ENCODE results near the gene B2M.
A peak's percentile ranks its signal among the peaks of the same experiment; 100 is the strongest.
"Not testable (repeated sequence)": the region's sequence is repeated elsewhere in the genome, so short reads cannot be mapped to it uniquely, and the experiment has no call there.

The B2M gene

GRCh38 chr15:44738340-44738984 is 27.1 kb downstream of the B2M start:
- Mint-ChIP-seq H3K36me3 (ENCODE audit: insufficient read depth) (peaks cover 3% of the 10 kb centered on the region), H3K4me1 (ENCODE audit: low read depth in 2 of 2) (peaks cover 33 to 36% of the 10 kb centered on the region in 2 donors), H3K27ac (peak overlapping the region; percentile 10 to 88), H3K4me3 (peak overlapping the region; percentile 40 to 62), H3K27me3 (no peaks in the 10 kb centered on the region), H3K9me3 (no peaks in the 10 kb centered on the region)
- no peak for ATAC-seq (replicated peaks)
- peak in 1 of 3 experiments; percentile 27 for DNase-seq

- Mint-ChIP-seq H3K4me3 (peak overlapping the region; percentile 62 to 68), H3K27ac (peak overlapping the region; percentile 46 to 88), H3K4me1 (ENCODE audit: low read depth in 2 of 2) (peaks cover 30 to 33% of the 10 kb centered on the region in 2 donors)
- not testable (repeated sequence) for ATAC-seq (replicated peaks); H3K36me3 Mint-ChIP-seq (ENCODE audit: insufficient read depth); DNase-seq; H3K9me3 Mint-ChIP-seq; H3K27me3 Mint-ChIP-seq
Measured at GRCh38 chr15:44739222-44739847, 28.0 kb downstream of the B2M start.

GRCh38 chr15:44743454-44743853 is 32.1 kb downstream of the B2M start:
- H3K27ac Mint-ChIP-seq; H3K36me3 Mint-ChIP-seq (ENCODE audit: insufficient read depth); H3K9me3 Mint-ChIP-seq; ATAC-seq (replicated peaks); H3K4me3 Mint-ChIP-seq; DNase-seq; H3K4me1 Mint-ChIP-seq (ENCODE audit: low read depth in 2 of 2); H3K27me3 Mint-ChIP-seq: not testable (repeated sequence)

- no peaks in the 10 kb centered on the region for H3K9me3 Mint-ChIP-seq
- DNase-seq: no peak
- no peak for ATAC-seq (replicated peaks)
- H3K36me3 Mint-ChIP-seq (ENCODE audit: insufficient read depth): peaks cover 2% of the 10 kb centered on the region
- peaks cover 3 to 11% of the 10 kb centered on the region in 2 donors for H3K4me1 Mint-ChIP-seq (ENCODE audit: low read depth in 2 of 2)
- H3K4me3 Mint-ChIP-seq: no peak overlapping the region
- H3K27me3 Mint-ChIP-seq: no peaks in the 10 kb centered on the region
- no peak overlapping the region for H3K27ac Mint-ChIP-seq
Measured at GRCh38 chr15:44753345-44753744, 42.0 kb downstream of the B2M start.

GRCh38 chr15:44763187-44763586 is 51.9 kb downstream of the B2M start:
- H3K27ac Mint-ChIP-seq: no peak overlapping the region
- no peaks in the 10 kb centered on the region for H3K27me3 Mint-ChIP-seq
- no peak overlapping the region for H3K4me3 Mint-ChIP-seq
- H3K36me3 Mint-ChIP-seq (ENCODE audit: insufficient read depth): peaks cover 6% of the 10 kb centered on the region
- ATAC-seq (replicated peaks) (no peak), DNase-seq (no peak)
- no peaks in the 10 kb centered on the region for H3K4me1 Mint-ChIP-seq (ENCODE audit: low read depth in 2 of 2)
- no peaks in the 10 kb centered on the region for H3K9me3 Mint-ChIP-seq

- DNase-seq (no peak), ATAC-seq (replicated peaks) (no peak)
- Mint-ChIP-seq H3K27me3 (no peaks in the 10 kb centered on the region), H3K27ac (no peak overlapping the region), H3K4me1 (ENCODE audit: low read depth in 2 of 2) (no peaks in the 10 kb centered on the region), H3K36me3 (ENCODE audit: insufficient read depth) (peaks cover 6% of the 10 kb centered on the region), H3K9me3 (no peaks in the 10 kb centered on the region), H3K4me3 (no peak overlapping the region)
Measured at GRCh38 chr15:44763848-44764247, 52.5 kb downstream of the B2M start.

GRCh38 chr15:44765036-44765435 is 53.7 kb downstream of the B2M start:
- Mint-ChIP-seq H3K9me3 (no peaks in the 10 kb centered on the region), H3K27ac (no peak overlapping the region)

More at GRCh38 chr15:44765036-44765435, 53.7 kb downstream of the B2M start:
- Mint-ChIP-seq H3K4me3 (no peak overlapping the region), H3K4me1 (ENCODE audit: low read depth in 2 of 2) (no peaks in the 10 kb centered on the region), H3K36me3 (ENCODE audit: insufficient read depth) (peaks cover 6% of the 10 kb centered on the region), H3K27me3 (no peaks in the 10 kb centered on the region)
- ATAC-seq (replicated peaks) (no peak), DNase-seq (no peak)
